Activated T-helper 1 cell treated with Interleukin-2 at 50 U/mL for 16 hours (primary cell): Measurements from ENCODE around the gene IGLON5.
A peak's percentile ranks its signal among the peaks of the same experiment; 100 is the strongest.

Experiments used
- DNase-seq: peaks from one replicate; pipeline ENCODE4 v3.0.0-alpha.2; 2020; ENCODE audit warnings: low read depth

IGLON5 gene

GRCh38 chr19:51311351-51312257 is at the start of gene IGLON5:
Gene IGLON5 (plus strand): TSS chr19:51311644. CDS start chr19:51311848, 204 bp downstream.
- DNase-seq = no peak

GRCh38 chr19:51263808-51264207 is 47.6 kb upstream of the IGLON5 start:
- DNase-seq = no peak

GRCh38 chr19:51271067-51271466 is 40.4 kb upstream of the IGLON5 start:
- DNase-seq = no peak

DNA sequence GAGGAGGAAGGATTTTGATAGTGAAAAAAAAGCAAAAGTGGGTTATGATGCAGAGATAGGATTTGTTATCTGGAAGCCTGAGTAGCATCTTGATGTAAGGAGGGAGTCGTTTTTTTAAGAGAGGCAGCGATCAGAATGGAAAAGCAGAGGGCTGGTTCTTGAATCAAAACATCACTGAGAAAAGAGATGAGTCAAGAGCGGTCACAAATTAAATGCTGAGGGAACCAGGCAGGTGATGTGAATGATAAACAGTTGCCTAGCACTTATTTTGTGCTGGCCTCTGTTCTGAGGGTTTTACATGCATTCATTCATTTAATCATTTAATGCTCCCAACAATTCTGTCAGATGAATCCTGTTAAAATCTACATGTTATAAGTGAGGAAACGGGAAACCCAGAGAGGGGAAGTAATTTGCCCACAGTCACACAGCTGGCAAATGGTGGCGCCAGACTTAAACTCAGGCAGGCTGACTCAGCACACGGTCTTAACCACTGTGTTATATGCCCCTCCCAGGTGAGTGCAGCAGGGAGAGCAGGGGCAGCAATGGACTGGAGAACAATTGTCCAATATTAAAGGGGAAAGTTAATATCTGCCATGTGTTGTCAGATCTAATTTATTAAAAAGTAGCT is 39.1 kb upstream of the IGLON5 start:
- DNase-seq = peak; percentile 10

GRCh38 chr19:51274049-51274770 is 37.2 kb upstream of the IGLON5 start:
- DNase-seq = no peak

DNA sequence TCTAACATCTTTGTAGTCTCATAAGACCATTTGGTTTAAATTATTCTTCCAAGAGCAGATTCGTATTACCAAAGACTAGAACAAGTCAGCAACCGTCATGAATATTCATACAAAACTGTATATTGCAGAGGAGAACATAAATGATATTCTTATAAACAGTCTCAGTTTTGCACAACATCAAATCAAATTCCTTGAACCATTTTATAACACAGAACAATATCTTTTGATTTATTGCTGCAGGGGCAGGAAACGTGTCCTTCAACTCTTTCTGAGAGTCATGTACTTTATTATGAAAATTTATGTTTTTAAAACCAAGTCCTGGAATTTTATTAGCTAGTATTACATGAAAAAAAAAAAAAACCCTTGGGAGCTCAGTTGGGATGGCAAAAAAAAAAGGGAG is 34.3 kb upstream of the IGLON5 start:
- DNase-seq = no peak

GRCh38 chr19:51282335-51282734 is 29.1 kb upstream of the IGLON5 start:
- no peak for DNase-seq

DNA sequence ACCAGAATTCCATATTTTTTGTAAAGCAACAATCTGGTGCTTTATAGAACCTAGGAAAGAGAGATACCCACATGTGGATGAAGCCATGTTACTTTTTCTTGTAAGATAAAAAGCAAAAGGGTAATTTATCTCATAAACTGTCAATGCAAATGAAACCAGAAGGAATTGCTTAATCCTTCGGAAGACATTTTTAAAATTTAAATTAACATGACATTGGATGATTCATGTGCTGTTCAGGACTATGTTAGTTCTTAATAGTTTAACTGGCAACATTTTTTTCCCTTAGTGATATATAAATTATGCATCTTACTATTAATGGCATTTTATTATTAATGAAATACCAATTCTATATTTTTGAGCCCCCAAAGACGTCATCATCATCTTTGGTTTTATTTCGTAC is 25.8 kb upstream of the IGLON5 start:
- no peak for DNase-seq

DNA sequence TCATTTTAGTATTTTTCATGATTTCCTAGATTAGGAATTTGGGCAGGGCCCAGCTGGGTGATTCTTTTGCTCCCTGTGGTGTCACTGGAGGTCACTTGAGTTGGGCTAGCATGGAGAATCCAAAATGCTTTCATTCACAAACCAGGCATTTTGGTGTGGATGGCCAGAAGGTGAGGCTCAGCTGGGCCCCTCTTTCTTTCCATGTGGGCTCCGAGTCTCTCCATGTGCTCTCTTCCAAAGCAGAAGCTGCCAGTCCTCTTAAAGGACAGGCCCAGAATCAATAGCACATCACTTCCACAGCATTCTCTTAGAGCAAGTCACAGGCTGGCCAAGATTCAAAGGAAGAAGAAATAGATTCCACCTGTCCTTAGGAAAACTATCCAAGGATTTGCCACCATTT is 21.8 kb upstream of the IGLON5 start:
- no peak for DNase-seq

DNA sequence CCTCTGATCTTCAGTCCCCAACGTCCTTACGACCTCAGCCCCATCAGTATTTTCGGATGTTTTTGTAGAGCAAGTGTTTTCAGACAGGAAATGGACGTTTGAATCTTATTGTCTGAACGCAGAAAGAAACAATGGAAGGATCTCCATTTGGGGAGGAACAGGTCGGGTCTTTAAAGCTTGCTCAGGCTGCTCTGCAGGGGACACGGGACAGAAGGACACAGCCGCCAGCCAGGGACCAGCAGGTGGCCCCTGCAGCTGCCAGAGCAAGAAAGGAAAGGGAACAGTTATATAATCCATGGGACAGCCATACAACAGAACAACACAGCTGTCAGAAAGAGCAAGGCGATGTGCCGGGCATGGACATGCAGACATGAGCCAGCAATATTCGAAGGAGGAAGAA is 18.5 kb upstream of the IGLON5 start:
- no peak for DNase-seq

DNA sequence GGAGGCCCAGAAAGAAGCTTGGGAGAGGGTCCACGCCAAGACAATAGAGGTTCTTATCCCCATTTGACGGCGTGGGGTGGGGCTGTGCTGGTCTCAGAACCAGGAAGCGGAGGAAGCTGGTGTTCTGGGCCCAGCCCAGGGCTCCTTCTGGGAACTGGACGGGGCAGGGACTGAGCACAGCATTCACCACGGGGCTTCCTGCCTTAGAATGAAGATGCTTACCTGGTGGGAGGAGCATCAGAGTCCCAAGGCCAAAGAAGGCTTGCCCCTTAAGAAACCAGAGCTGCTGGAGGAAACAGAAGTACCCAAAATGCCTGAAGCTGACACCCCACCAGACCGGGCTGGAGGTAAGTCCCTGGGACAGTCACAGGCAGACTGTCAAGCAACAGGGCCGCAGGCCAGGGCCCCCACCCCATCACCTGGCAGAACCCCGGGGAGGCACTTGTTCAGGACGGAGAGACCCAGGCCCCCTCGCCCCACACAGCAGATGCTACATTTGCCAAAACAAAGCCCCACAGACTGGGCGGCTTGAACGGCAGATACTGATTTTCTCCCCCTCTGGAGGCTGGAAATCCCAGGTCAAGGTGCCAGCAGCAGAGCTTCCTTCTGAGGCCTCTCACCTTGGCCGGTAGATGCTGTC is 17.8 kb upstream of the IGLON5 start:
- DNase-seq = no peak

DNA sequence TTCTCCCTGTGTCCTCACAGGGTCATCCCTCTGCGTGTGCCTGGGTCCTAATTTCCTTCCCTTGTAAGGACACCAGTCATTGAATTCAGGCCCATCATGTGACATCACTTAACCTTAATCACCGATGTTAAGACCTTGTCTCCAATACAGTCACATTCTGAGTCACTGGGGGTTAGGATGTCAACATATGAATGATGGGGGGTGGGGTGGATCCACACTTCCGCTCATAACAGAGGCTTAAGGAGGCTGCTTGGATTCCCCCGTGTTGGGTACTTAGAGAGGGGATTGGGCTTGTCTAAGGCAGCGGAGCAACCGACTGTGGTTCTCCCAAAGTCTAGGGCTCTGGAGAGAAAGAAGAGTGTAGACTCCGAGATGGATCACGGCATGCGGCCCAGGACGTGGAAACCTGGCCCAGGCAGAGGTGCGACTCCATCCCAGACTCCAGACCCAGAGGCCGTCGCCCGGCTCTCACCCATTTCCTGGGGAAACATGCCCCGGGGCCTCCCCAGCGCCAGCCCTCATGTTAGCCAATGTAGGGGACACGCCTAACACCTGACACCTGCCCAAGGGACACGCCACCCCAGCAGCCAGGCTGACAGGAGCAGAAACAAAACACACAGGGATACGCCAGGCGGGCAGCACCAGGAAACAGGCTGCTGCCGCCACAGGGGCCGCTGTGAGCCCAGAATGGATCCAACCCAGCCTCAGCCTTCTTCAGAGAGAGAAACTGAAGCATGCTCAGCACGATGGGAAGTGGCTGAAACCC is 17.1 kb upstream of the IGLON5 start:
- no peak for DNase-seq

DNA sequence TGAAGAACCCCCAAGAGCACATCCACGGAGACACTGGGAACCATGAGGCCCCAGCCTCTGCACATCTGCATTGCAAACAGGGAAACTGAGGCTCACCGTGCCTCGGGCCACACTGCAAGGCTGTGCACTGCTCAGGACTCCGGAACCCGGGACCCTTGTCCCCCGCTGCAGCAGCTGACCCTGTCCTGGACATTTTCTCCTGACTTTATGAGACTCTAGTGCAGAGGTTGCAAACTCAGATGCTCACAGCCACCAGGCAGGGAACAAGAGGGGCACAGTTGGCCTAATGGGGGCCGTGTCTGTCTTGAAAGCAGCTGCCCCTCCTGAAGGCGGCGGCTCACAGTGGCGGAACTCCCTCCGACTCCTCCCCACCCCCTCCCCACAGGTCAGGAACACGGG is 16.5 kb upstream of the IGLON5 start:
- no peak for DNase-seq

- DNase-seq = no peak
Measured at GRCh38 chr19:51295382-51296126, 15.9 kb upstream of the IGLON5 start.

DNA sequence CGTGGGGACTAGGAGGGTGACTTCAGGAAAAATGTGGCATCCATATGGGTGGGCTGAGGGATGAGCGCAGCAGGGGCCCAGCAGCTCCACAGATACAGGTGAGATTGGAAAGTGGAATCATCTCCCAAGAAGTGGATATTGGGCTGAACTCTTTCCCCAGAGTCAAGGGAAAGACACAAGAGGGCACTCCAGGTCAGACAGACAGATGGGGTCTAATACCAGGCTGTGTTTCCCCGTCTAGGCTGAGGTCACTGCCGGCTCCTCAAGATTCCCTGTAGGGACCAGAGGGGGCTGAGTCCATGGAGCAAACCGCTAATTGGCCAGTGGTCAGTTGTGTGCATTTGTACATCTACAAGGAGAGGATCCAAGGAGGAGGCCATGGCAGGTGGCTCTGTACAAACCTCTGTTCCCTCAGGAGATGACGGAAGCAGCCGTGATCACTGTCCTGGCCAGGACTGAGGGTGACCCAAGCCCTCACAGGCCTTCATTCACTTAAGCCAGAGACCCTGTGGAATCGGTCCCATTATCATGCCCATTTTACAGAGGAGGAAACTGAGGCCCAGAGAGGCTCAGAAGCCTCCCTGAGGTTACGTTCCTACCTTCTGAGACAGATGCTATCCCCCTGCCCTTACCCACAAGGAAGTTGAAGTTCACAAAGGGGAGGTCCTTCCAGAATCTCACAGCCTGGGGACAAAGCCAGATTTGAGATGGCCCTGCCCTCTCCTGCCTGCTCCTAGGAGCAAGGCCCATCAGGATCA is 14.9 kb upstream of the IGLON5 start:
- DNase-seq = no peak

DNA sequence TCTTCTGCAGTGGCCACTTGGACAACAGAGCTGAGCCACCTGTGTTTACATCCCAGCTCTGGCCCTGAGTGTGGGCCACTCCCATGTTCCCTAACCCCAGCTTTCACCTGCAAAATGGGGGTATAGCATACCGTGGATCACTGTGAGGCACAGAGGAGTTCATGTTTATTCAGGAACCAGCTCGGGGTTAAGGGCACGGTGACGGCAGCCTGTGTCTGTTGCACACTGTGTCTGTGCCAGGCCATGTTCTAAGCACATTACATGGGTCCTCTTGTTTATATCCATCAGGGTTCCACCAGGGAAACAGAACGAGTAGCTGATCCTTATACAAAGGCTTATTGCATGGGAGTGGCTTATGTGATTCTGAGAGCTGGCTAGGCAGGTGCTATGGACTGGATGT is 14.0 kb upstream of the IGLON5 start:
- no peak for DNase-seq

GRCh38 chr19:51301266-51301665 is 10.2 kb upstream of the IGLON5 start:
- no peak for DNase-seq

DNA sequence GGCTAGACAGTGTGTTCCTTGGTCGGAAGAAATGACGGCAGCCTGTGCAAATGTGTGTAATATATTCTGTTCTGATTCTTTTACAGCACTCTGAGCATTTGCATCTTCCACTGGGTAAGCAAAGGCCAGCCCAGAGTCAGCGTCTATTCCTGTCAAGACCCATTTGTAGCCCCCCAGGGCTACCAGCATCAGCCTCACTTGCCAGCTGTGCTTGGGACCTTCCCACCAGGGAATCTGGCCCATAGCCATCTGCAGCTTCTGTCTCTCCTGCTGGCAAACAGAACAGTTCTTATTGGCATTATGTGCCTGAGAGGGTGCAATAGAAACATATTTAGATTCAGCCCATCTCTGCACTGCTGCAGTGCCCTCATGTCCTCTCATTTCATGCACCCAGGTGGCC is 6.0 kb upstream of the IGLON5 start:
- no peak for DNase-seq

- DNase-seq = no peak
Measured at GRCh38 chr19:51316688-51317087, 5.2 kb downstream of the IGLON5 start.

DNA sequence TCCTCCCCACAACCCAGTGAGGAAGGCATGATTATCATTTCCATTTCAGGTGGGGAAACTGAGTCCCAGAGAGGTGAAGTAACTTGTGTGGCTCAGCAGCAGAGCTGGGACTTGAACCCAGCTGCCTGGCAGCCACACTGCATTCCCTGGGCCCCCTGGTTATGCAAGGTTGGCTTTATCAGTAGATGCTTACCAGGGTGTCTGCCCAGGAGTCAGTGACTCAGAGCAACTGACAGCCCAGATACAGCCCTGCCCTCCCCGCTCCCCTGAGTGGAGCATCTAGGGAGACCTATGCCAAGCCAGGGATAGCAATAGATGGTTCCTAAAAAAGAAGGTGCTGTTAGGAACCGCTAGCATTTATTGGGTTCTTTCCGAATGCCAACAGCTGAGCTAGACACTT is 5.9 kb downstream of the IGLON5 start:
- DNase-seq = no peak
